Right atrium auricular region (tissue), 2 donors: Measurements from ENCODE around the gene TRPV3. TPM values are rescaled to one million over a fixed set of nuclear protein-coding genes. Genes with fewer than 3 reads are reported as not detected.

Source experiments
- DNase-seq: peaks from one replicate; pipeline ENCODE4 v3.0.0-alpha.2; 2019; ENCODE audit warnings: low spot score
- H3K27ac ChIP-seq, 2 donors: fragments of 200-600 bp; sonication (generic); 1 replicate in 1 of 2; 2 replicates in 1 of 2; pipeline ENCODE4 v1.5.1; 2016 to 2019
- H3K27me3 ChIP-seq, 2 donors: fragments of 200-600 bp; sonication (generic); one replicate each; pipeline versions ENCODE4 v1.5.1 to v1.6.0; 2017 to 2019
- H3K36me3 ChIP-seq: fragments of 200-600 bp; sonication (generic); one replicate; pipeline ENCODE4 v1.5.1; 2016
- H3K4me1 ChIP-seq, 2 donors: fragments of 200-600 bp; sonication (generic); one replicate each; pipeline versions ENCODE4 v1.5.1 to v1.6.0; 2017 to 2019
- H3K4me3 ChIP-seq, 2 donors: fragments of 200-600 bp; sonication (generic); 1 replicate in 1 of 2; 2 replicates in 1 of 2; pipeline ENCODE4 v1.5.1; 2017 to 2019; ENCODE audit warnings: mild to moderate bottlenecking in 1 of 2, moderate library complexity in 1 of 2
- H3K9me3 ChIP-seq, 2 donors: fragments of 200-600 bp; sonication (generic); one replicate each; pipeline ENCODE4 v1.5.1; 2019
- CTCF ChIP-seq, 2 donors: fragments of 200-600 bp; sonication (generic); IDR thresholded peaks; one replicate each; pipeline ENCODE4 v1.5.1; 2019; ENCODE audit warnings: antibody characterized with exemption in 2 of 2
- total RNA-seq, 2 donors: library from RNA; depleted of rRNA; stranded (reverse); fragments of >200 nt; gene quantifications; one replicate each; pipeline ENCODE4 v1.1.0, GENCODE V29; 2016

The TRPV3 gene
- total RNA-seq, 2 donors from 2014 or later: 0.51 to 2.8 TPM

GRCh38 chr17:3547628-3548027, 10.0 kb downstream of the TRPV3 start:
- Histone ChIP-seq H3K36me3 (no peaks in the 10 kb centered on the region), H3K9me3 (no peaks in the 10 kb centered on the region), H3K4me1 (no peaks in the 10 kb centered on the region), H3K27ac (no peak overlapping the region), H3K4me3 (no peak overlapping the region), H3K27me3 (no peaks in the 10 kb centered on the region)
- no peak for TF ChIP-seq CTCF (IDR thresholded peaks at IDR 0.05)
- no peak for DNase-seq

- no peak overlapping the region for H3K27ac ChIP-seq
- TF ChIP-seq CTCF (IDR thresholded peaks at IDR 0.05): no peak
- no peaks in the 10 kb centered on the region for H3K9me3 ChIP-seq
- no peaks in the 10 kb centered on the region for H3K27me3 ChIP-seq
- H3K4me3 ChIP-seq: no peak overlapping the region
- H3K36me3 ChIP-seq: no peaks in the 10 kb centered on the region
- no peak for DNase-seq
- H3K4me1 ChIP-seq: no peaks in the 10 kb centered on the region
Measured at GRCh38 chr17:3546997-3547396, 10.6 kb downstream of the TRPV3 start.

- Histone ChIP-seq H3K27me3 (no peaks in the 10 kb centered on the region), H3K27ac (no peak overlapping the region), H3K4me3 (no peak overlapping the region), H3K9me3 (no peaks in the 10 kb centered on the region), H3K4me1 (no peaks in the 10 kb centered on the region), H3K36me3 (no peaks in the 10 kb centered on the region)
- no peak for TF ChIP-seq CTCF (IDR thresholded peaks at IDR 0.05)
- DNase-seq: no peak
Measured at GRCh38 chr17:3546521-3546920, 11.1 kb downstream of the TRPV3 start.

GRCh38 chr17:3545151-3545550, 12.5 kb downstream of the TRPV3 start:
- Histone ChIP-seq H3K4me1 (no peaks in the 10 kb centered on the region), H3K9me3 (no peaks in the 10 kb centered on the region), H3K36me3 (no peaks in the 10 kb centered on the region), H3K27ac (no peak overlapping the region), H3K4me3 (no peak overlapping the region), H3K27me3 (no peaks in the 10 kb centered on the region)
- TF ChIP-seq CTCF (IDR thresholded peaks at IDR 0.05): no peak
- DNase-seq: no peak

DNA sequence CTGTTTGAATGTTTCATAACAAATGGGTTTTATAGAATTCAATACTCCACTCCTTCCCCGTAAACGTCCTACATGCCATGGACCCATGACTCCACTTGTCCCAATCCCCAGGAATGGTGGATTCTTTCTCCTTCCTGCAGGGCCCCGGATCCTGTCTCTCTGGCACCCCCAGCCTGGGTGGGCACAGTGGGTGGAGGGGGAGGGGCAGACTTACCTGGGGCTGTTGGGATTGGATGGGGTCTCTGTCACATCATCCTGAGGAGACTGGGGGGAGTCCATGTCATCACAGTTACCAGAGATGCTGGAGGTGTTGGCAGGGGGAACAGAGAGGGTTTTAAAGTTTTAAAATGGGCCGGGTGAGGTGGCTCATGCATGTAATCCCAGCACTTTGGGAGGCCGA, 13.2 kb downstream of the TRPV3 start:
- Histone ChIP-seq H3K4me1 (no peaks in the 10 kb centered on the region), H3K4me3 (no peak overlapping the region), H3K27me3 (no peaks in the 10 kb centered on the region), H3K9me3 (no peaks in the 10 kb centered on the region), H3K27ac (no peak overlapping the region), H3K36me3 (no peaks in the 10 kb centered on the region)
- DNase-seq: no peak
- no peak for TF ChIP-seq CTCF (IDR thresholded peaks at IDR 0.05)

GRCh38 chr17:3543453-3543852, 14.2 kb downstream of the TRPV3 start:
- Histone ChIP-seq H3K9me3 (no peaks in the 10 kb centered on the region), H3K4me3 (no peak overlapping the region), H3K36me3 (no peaks in the 10 kb centered on the region), H3K4me1 (no peaks in the 10 kb centered on the region), H3K27ac (no peak overlapping the region), H3K27me3 (no peaks in the 10 kb centered on the region)
- no peak for TF ChIP-seq CTCF (IDR thresholded peaks at IDR 0.05)
- no peak for DNase-seq
